ENCODE results near the gene MAP4K4. TPM values are rescaled to one million over a fixed set of nuclear protein-coding genes. Genes with fewer than 3 reads are reported as not detected.
A peak's percentile ranks its signal among the peaks of the same experiment; 100 is the strongest.
"Not testable (repeated sequence)": the region's sequence is repeated elsewhere in the genome, so short reads cannot be mapped to it uniquely, and the experiment has no call there.

The MAP4K4 gene
- total RNA-seq, 1 experiment from 2014 or later: 133 TPM

GRCh38 chr2:101766871-101767739 is 69.6 kb downstream of the MAP4K4 start:
- Histone ChIP-seq H3F3A (ENCODE audit: low read length, unreplicated experiment) (no peaks in the 10 kb centered on the region), H3K9me2 (replicated peaks; ENCODE audit: low read length) (no peaks in the 10 kb centered on the region), H3K9ac (ENCODE audit: low read length) (no peak overlapping the region), H3K4me3 (ENCODE audit: low read length) (no peak overlapping the region), H4K20me1 (ENCODE audit: low read length) (peaks cover 79% of the 10 kb centered on the region), H3K79me2 (ENCODE audit: low read length) (peaks cover 100% of the 10 kb centered on the region), H3K4me2 (ENCODE audit: low read length) (peak overlapping the region; percentile 50), H3K27ac (ENCODE audit: low read length) (peak overlapping the region; percentile 47), H3K36me3 (ENCODE audit: low read depth, low read length) (0 out of 2 replicates have a peak, but pooled peaks cover 8% of the 10 kb centered on the region), H3K9me3 (ENCODE audit: low read length) (no peaks in the 10 kb centered on the region), H3K4me1 (ENCODE audit: insufficient read depth, low read length) (peaks cover 52% of the 10 kb centered on the region), H2AFZ (ENCODE audit: low read length) (no peak overlapping the region), H3K27me3 (ENCODE audit: low read length) (no peaks in the 10 kb centered on the region)
- ATAC-seq (peak; percentile 78), DNase-seq (peak; percentile 87)
- ChIA-PET CTCF (interaction anchor here (0.6 kb wide), 1 partner anchor 45 kb away, joined by 3 read pairs; no protein-coding TSS in a partner anchor), POLR2A (ENCODE audit: unreplicated experiment) (interaction anchor here (0.5 to 0.6 kb wide), 5 partner anchors 9 to 272 kb away, joined by 3 to 7 read pairs (median 3); partner anchors contain the start of gene MAP4K4)
- TF ChIP-seq, protein P1, sequence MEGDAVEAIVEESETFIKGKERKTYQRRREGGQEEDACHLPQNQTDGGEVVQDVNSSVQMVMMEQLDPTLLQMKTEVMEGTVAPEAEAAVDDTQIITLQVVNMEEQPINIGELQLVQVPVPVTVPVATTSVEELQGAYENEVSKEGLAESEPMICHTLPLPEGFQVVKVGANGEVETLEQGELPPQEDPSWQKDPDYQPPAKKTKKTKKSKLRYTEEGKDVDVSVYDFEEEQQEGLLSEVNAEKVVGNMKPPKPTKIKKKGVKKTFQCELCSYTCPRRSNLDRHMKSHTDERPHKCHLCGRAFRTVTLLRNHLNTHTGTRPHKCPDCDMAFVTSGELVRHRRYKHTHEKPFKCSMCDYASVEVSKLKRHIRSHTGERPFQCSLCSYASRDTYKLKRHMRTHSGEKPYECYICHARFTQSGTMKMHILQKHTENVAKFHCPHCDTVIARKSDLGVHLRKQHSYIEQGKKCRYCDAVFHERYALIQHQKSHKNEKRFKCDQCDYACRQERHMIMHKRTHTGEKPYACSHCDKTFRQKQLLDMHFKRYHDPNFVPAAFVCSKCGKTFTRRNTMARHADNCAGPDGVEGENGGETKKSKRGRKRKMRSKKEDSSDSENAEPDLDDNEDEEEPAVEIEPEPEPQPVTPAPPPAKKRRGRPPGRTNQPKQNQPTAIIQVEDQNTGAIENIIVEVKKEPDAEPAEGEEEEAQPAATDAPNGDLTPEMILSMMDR (conservative IDR thresholded peaks at IDR 0.05; ENCODE audit: low read depth, low read length): no peak
- BruUV-seq (replicated peaks): no TSS peak
- intact Hi-C loops (cut with micrococcal nuclease): no loop called here

DNA sequence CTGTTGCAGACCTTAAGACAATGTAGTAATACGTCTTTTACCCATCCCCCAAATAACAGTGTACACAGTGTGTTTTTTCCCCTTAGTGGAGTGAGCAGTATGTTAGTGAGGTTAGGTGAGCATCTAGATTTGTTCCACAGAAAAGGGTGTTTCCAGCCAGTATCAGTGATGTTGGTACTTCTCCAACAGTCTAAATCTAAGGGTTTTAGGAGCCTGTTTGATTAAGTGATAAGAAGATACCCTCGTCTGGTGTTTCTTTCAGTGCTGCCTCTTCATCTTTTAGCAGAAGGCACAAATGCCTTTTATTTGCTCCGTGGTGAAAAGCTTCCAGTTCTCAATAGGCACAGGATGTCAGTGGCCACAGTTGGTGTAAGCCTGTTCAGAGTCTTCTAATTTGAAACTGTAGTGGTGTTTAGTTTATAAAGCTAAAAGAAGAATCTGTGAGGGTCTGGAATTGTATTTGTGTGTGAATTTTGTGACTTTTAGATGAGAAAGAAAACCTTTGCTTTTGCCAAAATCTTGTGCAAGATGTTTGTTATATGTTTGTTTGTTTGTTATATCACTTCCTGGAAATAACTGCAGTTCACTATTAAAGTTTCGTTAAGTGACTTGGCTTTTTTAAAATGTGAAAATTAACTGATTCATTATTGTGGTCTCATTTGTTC is 71.2 kb downstream of the MAP4K4 start:
- POLR2A ChIA-PET (ENCODE audit: unreplicated experiment): no interaction called here
- no peak overlapping the region for H3K27ac ChIP-seq (ENCODE audit: low read length)
- peaks cover 100% of the 10 kb centered on the region for H3K79me2 ChIP-seq (ENCODE audit: low read length)
- intact Hi-C loops (cut with micrococcal nuclease): no loop called here
- H2AFZ ChIP-seq (ENCODE audit: low read length): no peak overlapping the region
- ATAC-seq (no peak), DNase-seq (no peak)
- no TSS peak for BruUV-seq (replicated peaks)
- no peaks in the 10 kb centered on the region for H3F3A ChIP-seq (ENCODE audit: low read length, unreplicated experiment)
- no peak overlapping the region for H3K4me2 ChIP-seq (ENCODE audit: low read length)
- H3K36me3 ChIP-seq (ENCODE audit: low read depth, low read length): 0 out of 2 replicates have a peak, but pooled peaks cover 6% of the 10 kb centered on the region
- H3K9me2 ChIP-seq (replicated peaks; ENCODE audit: low read length): no peaks in the 10 kb centered on the region
- no peak overlapping the region for H3K9ac ChIP-seq (ENCODE audit: low read length)
- H3K4me3 ChIP-seq (ENCODE audit: low read length): no peak overlapping the region
- CTCF ChIA-PET: no interaction called here
- peaks cover 36% of the 10 kb centered on the region for H3K4me1 ChIP-seq (ENCODE audit: insufficient read depth, low read length)
- H4K20me1 ChIP-seq (ENCODE audit: low read length): peaks cover 78% of the 10 kb centered on the region
- TF ChIP-seq, protein P1 (conservative IDR thresholded peaks at IDR 0.05; ENCODE audit: low read depth, low read length): no peak
- H3K9me3 ChIP-seq (ENCODE audit: low read length): no peaks in the 10 kb centered on the region
- no peaks in the 10 kb centered on the region for H3K27me3 ChIP-seq (ENCODE audit: low read length)

- H3K4me3 ChIP-seq (ENCODE audit: low read length); H3K9me2 ChIP-seq (replicated peaks; ENCODE audit: low read length); DNase-seq; H3K9me3 ChIP-seq (ENCODE audit: low read length); H3K36me3 ChIP-seq (ENCODE audit: low read depth, low read length); ATAC-seq; POLR2A ChIA-PET (ENCODE audit: unreplicated experiment); H3K27me3 ChIP-seq (ENCODE audit: low read length); intact Hi-C loops (cut with micrococcal nuclease); H3F3A ChIP-seq (ENCODE audit: low read length, unreplicated experiment); H2AFZ ChIP-seq (ENCODE audit: low read length); H3K27ac ChIP-seq (ENCODE audit: low read length); H3K4me2 ChIP-seq (ENCODE audit: low read length); H3K9ac ChIP-seq (ENCODE audit: low read length); BruUV-seq (replicated peaks): not testable (repeated sequence)
- Histone ChIP-seq H3K4me1 (ENCODE audit: insufficient read depth, low read length) (peaks cover 31% of the 10 kb centered on the region), H3K79me2 (ENCODE audit: low read length) (peaks cover 100% of the 10 kb centered on the region), H4K20me1 (ENCODE audit: low read length) (peaks cover 81% of the 10 kb centered on the region)
- CTCF ChIA-PET: interaction anchor here (0.6 to 1.8 kb wide), 2 partner anchors 10 to 62 kb away, joined by 4 to 5 read pairs; no protein-coding TSS in a partner anchor
Measured at GRCh38 chr2:101769726-101770125, 72.2 kb downstream of the MAP4K4 start.

Measured in PC-3 (cell line).